ENCODE measurements around the gene RAB4A. TPM values are rescaled to one million over a fixed set of nuclear protein-coding genes. Genes with fewer than 3 reads are reported as not detected.

RAB4A gene
- polyA plus RNA-seq, 2 of the 4 experiments (the other 2 are of a cell fraction): 31.5 to 38.4 TPM

- TF ChIP-seq, protein P1, sequence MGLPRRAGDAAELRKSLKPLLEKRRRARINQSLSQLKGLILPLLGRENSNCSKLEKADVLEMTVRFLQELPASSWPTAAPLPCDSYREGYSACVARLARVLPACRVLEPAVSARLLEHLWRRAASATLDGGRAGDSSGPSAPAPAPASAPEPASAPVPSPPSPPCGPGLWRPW (IDR thresholded peaks at IDR 0.05): no peak
- no peak for TF ChIP-seq PHF8 (IDR thresholded peaks at IDR 0.05; ENCODE audit: borderline replicate concordance, low read depth)
- TF ChIP-seq HOXB5 (CRISPR knock-in tag; IDR thresholded peaks at IDR 0.05): no peak
- TF ChIP-seq CEBPB (IDR thresholded peaks at IDR 0.05): no peak
- TF ChIP-seq, protein P2, sequence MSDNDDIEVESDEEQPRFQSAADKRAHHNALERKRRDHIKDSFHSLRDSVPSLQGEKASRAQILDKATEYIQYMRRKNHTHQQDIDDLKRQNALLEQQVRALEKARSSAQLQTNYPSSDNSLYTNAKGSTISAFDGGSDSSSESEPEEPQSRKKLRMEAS (IDR thresholded peaks at IDR 0.05): no peak
- no peak for TF ChIP-seq CHD2 (IDR thresholded peaks at IDR 0.05; ENCODE audit: low read length, partially characterized antibody)
These were observed 45.6 kb upstream of the RAB4A start for GRCh38 chr1:229225331-229225782.

DNA sequence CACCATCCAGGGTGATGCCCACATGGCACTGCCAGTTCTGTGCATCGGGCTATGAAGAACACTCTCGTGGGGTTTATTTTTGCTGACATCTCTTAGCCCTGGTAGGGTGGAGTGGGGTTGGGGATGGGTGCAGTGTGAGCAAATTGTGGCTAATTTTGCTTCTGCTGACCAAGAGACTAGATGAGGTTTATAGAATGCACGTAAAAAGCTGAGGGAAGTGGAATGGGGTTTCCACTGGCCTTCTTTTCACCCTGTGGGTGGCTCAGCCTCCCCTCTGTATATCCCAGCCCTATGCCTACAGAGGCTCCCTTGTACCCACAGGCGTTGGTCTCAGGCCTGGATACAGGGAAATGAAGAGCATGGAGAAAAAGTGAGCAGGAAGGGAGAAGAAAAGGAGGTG lies 44.1 kb upstream of the RAB4A start:
- TF ChIP-seq HOXB13 (CRISPR knock-in tag; IDR thresholded peaks at IDR 0.05; ENCODE audit: low read depth) (no peak), POLR2AphosphoS2 (conservative IDR thresholded peaks at IDR 0.05; ENCODE audit: low read length) (no peak), JUNB (IDR thresholded peaks at IDR 0.05) (no peak), MYC (IDR thresholded peaks at IDR 0.05; ENCODE audit: borderline replicate concordance, low read length) (no peak), RCOR1 (IDR thresholded peaks at IDR 0.05; ENCODE audit: low read depth, low read length) (no peak), KDM5A (IDR thresholded peaks at IDR 0.05) (no peak)
- DNase-seq (ENCODE audit: low read depth in 1 of 2, low spot score in 1 of 2) (no peak), FAIRE-seq (no peak), ATAC-seq (no peak)
- ChIA-PET POLR2A (no interaction called here), CTCF (interaction anchor here (0.6 to 7.9 kb wide), 69 partner anchors 8 to 562 kb away, joined by 3 to 99 read pairs (median 5); partner anchors contain the start of gene RHOU)
- H3K27ac ChIP-seq: peak overlapping the region; percentile 43 to 52; a peak in 5 of 6 replicates
- H3K4me1 ChIP-seq: peaks cover 81% of the 10 kb centered on the region
- H3K4me3 ChIP-seq: no peak overlapping the region
- H3K4me2 ChIP-seq: no peak overlapping the region
- no peaks in the 10 kb centered on the region for H3K9me3 ChIP-seq
- WGBS (ENCODE audit: missing lambda C conversion rate): 73% methylated on average over 4 of the region's 4 CpGs

More at GRCh38 chr1:229225331-229225782, 45.6 kb upstream of the RAB4A start:
- H3K4me3 ChIP-seq: no peak overlapping the region
- peak overlapping the region; percentile 32 for H3K4me2 ChIP-seq
- H3K4me1 ChIP-seq: peaks cover 79% of the 10 kb centered on the region
- POLR2A ChIA-PET: no interaction called here
- ATAC-seq: no peak
- peak overlapping the region; percentile 62 to 72; a peak in 5 of 6 replicates for H3K27ac ChIP-seq
- CTCF ChIA-PET: interaction anchor here (0.7 to 7.9 kb wide), 9 partner anchors 29 to 561 kb away, joined by 3 to 82 read pairs (median 5); partner anchors contain the start of gene RHOU
- FAIRE-seq: no peak
- DNase-seq (ENCODE audit: low read depth in 1 of 2, low spot score in 1 of 2): no peak
- WGBS (ENCODE audit: missing lambda C conversion rate): 70% methylated on average over 7 of the region's 7 CpGs
- H3K9me3 ChIP-seq: no peaks in the 10 kb centered on the region

GRCh38 chr1:229227298-229227919 lies 43.5 kb upstream of the RAB4A start:
- FAIRE-seq (no peak), ATAC-seq (peak; percentile 62 to 78), DNase-seq (ENCODE audit: low read depth in 1 of 2, low spot score in 1 of 2) (peak; percentile 81 to 89)
- Histone ChIP-seq H3K4me3 (no peak overlapping the region), H3K4me1 (peaks cover 81% of the 10 kb centered on the region), H3K4me2 (peak overlapping the region; percentile 8; the same call in 1 of the 3 replicates), H3K27ac (peak overlapping the region; percentile 43 to 52; a peak in 5 of 6 replicates), H3K9me3 (no peaks in the 10 kb centered on the region)
- TF ChIP-seq SMC3 (IDR thresholded peaks at IDR 0.05) (peak; percentile 98), CHD4 (IDR thresholded peaks at IDR 0.05; ENCODE audit: borderline replicate concordance) (peak; percentile 62; the same call in 1 of the 2 replicates), RAD21 (conservative IDR thresholded peaks at IDR 0.05 in 1 of 2, IDR thresholded peaks at IDR 0.05 in 1 of 2) (peak; percentile 95 to 98), ZFP36 (IDR thresholded peaks at IDR 0.05; ENCODE audit: borderline replicate concordance, partially characterized antibody) (peak; percentile 73), EP300 (IDR thresholded peaks at IDR 0.05) (no peak), CTCF (IDR thresholded peaks at IDR 0.05) (peak; percentile 97), EHF (CRISPR knock-in tag; IDR thresholded peaks at IDR 0.05) (no peak), KDM1A (IDR thresholded peaks at IDR 0.05; ENCODE audit: low read depth) (peak; percentile 94), JUN (IDR thresholded peaks at IDR 0.05) (peak in 1 of 2 experiments; percentile 29; a peak in 1 of 5 replicates)
- TF ChIP-seq, protein P2 (IDR thresholded peaks at IDR 0.05): peak; percentile 28; the same call in 1 of the 2 replicates
- ChIA-PET POLR2A (no interaction called here), CTCF (interaction anchor here (0.6 to 7.9 kb wide), 85 partner anchors 9 to 579 kb away, joined by 3 to 99 read pairs (median 4); partner anchors contain the start of gene RHOU)
- WGBS (ENCODE audit: missing lambda C conversion rate): 14% methylated on average over 15 of the region's 15 CpGs

All from A549 (cell line).